Spleen (tissue), 7 donors: ENCODE measurements around the gene EPHB1.

Source experiments
- POLR2A ChIP-seq, 3 donors: fragments of 450-650 bp; IDR thresholded peaks; one replicate each; pipeline ENCODE4 v1.5.1; 2017; ENCODE audit warnings: antibody characterized with exemption in 3 of 3, mild to moderate bottlenecking in 1 of 3
- TF ChIP-seq, protein P1 (sequence below), 11 experiments: fragments of 200-600 bp in 7 of 11; fragments of 450-650 bp in 4 of 11; sonication (generic) in 4 of 11; IDR thresholded peaks in 8 of 11; conservative IDR thresholded peaks in 3 of 11; 1 replicate in 7 of 11; 2 replicates in 4 of 11; pipeline versions ENCODE4 v1.4.0 to v1.8.0; 2016 to 2021; ENCODE audit warnings: antibody characterized with exemption in 11 of 11, inconsistent platforms in 4 of 11, mild to moderate bottlenecking in 1 of 11
- donor health status: DM: no; HTN: no; CAD: no; lungs with moderate emphysema.
- donor health status: DM: no; HTN: no; CAD: no.
- donor health status: DM: no; HTN: no; CAD: no.

DNA sequence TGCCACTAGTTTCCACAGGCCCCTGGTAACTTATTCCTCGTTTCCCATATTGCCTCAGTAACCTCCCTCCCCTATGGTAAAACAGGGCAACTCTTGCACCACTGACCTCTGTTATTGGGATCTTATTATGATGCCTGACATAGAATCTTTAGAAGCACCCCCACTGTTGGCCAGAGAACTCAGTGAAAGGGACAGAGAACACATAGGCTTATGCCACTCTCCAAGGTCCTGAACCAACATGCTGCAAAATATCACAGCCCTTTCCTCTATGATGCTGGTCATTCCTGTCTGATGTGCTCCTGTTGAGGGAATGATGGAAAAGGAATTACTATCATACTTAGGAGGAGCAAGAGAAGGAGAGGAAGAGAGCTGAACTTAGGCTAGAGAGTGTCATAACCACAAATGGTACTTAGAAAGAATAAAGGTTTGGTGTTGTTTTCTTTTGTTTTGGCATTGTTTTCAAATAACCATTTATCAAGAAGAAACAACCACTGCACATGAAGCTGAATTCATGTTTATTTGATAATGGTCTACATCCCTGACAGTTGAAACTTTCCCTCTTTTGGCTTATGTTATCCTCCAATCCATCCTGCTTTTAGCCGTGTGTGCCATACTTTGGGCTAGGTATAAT, 330.2 kb downstream of the EPHB1 start:
- TF ChIP-seq, protein P1, sequence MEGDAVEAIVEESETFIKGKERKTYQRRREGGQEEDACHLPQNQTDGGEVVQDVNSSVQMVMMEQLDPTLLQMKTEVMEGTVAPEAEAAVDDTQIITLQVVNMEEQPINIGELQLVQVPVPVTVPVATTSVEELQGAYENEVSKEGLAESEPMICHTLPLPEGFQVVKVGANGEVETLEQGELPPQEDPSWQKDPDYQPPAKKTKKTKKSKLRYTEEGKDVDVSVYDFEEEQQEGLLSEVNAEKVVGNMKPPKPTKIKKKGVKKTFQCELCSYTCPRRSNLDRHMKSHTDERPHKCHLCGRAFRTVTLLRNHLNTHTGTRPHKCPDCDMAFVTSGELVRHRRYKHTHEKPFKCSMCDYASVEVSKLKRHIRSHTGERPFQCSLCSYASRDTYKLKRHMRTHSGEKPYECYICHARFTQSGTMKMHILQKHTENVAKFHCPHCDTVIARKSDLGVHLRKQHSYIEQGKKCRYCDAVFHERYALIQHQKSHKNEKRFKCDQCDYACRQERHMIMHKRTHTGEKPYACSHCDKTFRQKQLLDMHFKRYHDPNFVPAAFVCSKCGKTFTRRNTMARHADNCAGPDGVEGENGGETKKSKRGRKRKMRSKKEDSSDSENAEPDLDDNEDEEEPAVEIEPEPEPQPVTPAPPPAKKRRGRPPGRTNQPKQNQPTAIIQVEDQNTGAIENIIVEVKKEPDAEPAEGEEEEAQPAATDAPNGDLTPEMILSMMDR (IDR thresholded peaks at IDR 0.05 in 8 of 11, conservative IDR thresholded peaks at IDR 0.05 in 3 of 11): no peak
- TF ChIP-seq POLR2A (IDR thresholded peaks at IDR 0.05): no peak
